ENCODE measurements around the gene OXA1L. TPM values are rescaled to one million over a fixed set of nuclear protein-coding genes. Genes with fewer than 3 reads are reported as not detected.
"Not testable (repeated sequence)": the region's sequence is repeated elsewhere in the genome, so short reads cannot be mapped to it uniquely, and the experiment has no call there.

OXA1L gene
- polyA plus RNA-seq, 1 donor from 2014 or later = 60.7 TPM

DNA sequence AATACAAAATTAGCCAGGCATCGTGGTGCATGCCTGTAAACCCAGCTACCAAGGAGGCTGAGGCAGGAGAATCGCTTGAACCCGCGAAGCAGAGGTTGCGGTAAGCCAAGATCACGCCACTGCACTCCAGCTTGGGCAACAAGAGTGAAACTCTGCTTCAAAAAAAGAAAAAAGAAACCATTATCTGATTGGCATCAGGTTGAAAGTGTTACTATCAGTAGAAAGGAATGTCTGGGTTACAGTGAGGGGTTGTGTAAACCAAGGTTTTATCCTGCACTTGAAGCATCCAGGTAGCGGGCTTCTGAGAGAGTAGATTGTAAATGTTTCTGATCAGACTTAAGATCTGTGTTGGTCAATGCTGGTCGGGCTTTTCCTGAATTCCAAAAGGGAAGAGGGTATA, 14.1 kb upstream of the OXA1L start:
- no peaks in the 10 kb centered on the region for H3K79me2 ChIP-seq (replicated peaks; ENCODE audit: insufficient read depth, low read length)
- no peak overlapping the region for H3K9ac ChIP-seq (ENCODE audit: low read length)
- H3K9me3 ChIP-seq (ENCODE audit: low read length) = no peaks in the 10 kb centered on the region
- H3K36me3 ChIP-seq (ENCODE audit: insufficient read depth, low read length) = no peaks in the 10 kb centered on the region
- H3K4me3 ChIP-seq (ENCODE audit: low read length) = no peak overlapping the region
- H3K27me3 ChIP-seq (ENCODE audit: insufficient read depth, low read depth, low read length) = no peaks in the 10 kb centered on the region
- no peaks in the 10 kb centered on the region for H3K9me2 ChIP-seq (ENCODE audit: insufficient read depth, low read length)
- H4K20me1 ChIP-seq (ENCODE audit: insufficient read depth) = no peaks in the 10 kb centered on the region
- H3F3A ChIP-seq (ENCODE audit: insufficient read depth, low read length, poor library complexity, severe bottlenecking) = no peaks in the 10 kb centered on the region
- TF ChIP-seq, protein P1, sequence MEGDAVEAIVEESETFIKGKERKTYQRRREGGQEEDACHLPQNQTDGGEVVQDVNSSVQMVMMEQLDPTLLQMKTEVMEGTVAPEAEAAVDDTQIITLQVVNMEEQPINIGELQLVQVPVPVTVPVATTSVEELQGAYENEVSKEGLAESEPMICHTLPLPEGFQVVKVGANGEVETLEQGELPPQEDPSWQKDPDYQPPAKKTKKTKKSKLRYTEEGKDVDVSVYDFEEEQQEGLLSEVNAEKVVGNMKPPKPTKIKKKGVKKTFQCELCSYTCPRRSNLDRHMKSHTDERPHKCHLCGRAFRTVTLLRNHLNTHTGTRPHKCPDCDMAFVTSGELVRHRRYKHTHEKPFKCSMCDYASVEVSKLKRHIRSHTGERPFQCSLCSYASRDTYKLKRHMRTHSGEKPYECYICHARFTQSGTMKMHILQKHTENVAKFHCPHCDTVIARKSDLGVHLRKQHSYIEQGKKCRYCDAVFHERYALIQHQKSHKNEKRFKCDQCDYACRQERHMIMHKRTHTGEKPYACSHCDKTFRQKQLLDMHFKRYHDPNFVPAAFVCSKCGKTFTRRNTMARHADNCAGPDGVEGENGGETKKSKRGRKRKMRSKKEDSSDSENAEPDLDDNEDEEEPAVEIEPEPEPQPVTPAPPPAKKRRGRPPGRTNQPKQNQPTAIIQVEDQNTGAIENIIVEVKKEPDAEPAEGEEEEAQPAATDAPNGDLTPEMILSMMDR (IDR thresholded peaks at IDR 0.05; ENCODE audit: poor library complexity, severe bottlenecking) = no peak
- TF ChIP-seq POLR2AphosphoS5 (IDR thresholded peaks at IDR 0.05) (no peak), TAF1 (IDR thresholded peaks at IDR 0.05; ENCODE audit: low read depth) (no peak), SMC3 (conservative IDR thresholded peaks at IDR 0.05; ENCODE audit: poor library complexity) (no peak), RAD21 (conservative IDR thresholded peaks at IDR 0.05) (no peak), MXI1 (conservative IDR thresholded peaks at IDR 0.05; ENCODE audit: poor library complexity, severe bottlenecking) (no peak), EP300 (conservative IDR thresholded peaks at IDR 0.05; ENCODE audit: poor library complexity, severe bottlenecking) (no peak), EZH2 (IDR thresholded peaks at IDR 0.05; ENCODE audit: borderline replicate concordance, insufficient read depth, low read length, poor library complexity, severe bottlenecking) (no peak)
- TF ChIP-seq, protein P2, sequence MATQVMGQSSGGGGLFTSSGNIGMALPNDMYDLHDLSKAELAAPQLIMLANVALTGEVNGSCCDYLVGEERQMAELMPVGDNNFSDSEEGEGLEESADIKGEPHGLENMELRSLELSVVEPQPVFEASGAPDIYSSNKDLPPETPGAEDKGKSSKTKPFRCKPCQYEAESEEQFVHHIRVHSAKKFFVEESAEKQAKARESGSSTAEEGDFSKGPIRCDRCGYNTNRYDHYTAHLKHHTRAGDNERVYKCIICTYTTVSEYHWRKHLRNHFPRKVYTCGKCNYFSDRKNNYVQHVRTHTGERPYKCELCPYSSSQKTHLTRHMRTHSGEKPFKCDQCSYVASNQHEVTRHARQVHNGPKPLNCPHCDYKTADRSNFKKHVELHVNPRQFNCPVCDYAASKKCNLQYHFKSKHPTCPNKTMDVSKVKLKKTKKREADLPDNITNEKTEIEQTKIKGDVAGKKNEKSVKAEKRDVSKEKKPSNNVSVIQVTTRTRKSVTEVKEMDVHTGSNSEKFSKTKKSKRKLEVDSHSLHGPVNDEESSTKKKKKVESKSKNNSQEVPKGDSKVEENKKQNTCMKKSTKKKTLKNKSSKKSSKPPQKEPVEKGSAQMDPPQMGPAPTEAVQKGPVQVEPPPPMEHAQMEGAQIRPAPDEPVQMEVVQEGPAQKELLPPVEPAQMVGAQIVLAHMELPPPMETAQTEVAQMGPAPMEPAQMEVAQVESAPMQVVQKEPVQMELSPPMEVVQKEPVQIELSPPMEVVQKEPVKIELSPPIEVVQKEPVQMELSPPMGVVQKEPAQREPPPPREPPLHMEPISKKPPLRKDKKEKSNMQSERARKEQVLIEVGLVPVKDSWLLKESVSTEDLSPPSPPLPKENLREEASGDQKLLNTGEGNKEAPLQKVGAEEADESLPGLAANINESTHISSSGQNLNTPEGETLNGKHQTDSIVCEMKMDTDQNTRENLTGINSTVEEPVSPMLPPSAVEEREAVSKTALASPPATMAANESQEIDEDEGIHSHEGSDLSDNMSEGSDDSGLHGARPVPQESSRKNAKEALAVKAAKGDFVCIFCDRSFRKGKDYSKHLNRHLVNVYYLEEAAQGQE (IDR thresholded peaks at IDR 0.05; ENCODE audit: borderline replicate concordance) = no peak
- H2AFZ ChIP-seq (ENCODE audit: low read depth, low read length) = no peak overlapping the region
- no peak overlapping the region for H3K4me2 ChIP-seq (ENCODE audit: low read length)
- no peak overlapping the region for H3K27ac ChIP-seq (ENCODE audit: low read length)

DNA sequence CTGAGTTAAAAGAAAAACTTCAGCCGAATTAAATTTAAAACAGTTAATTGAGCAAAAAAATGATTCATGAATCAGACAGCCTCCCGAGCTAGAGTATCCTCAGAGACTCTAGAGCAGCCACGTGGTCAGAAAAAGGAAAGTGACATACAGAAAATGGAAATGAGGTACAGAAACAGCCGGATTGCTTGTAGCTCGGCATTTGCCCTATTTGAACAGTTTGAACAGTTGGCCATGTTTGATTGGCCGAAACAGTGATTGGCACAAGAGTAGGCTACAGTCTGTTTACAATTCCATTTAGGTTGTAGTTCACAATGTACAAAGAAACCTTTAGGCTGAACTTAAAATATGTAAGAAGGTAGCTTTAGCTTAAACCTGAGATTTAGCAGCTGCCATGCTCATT, 12.9 kb upstream of the OXA1L start:
- H3K9ac ChIP-seq (ENCODE audit: low read length) = no peak overlapping the region
- no peaks in the 10 kb centered on the region for H3F3A ChIP-seq (ENCODE audit: insufficient read depth, low read length, poor library complexity, severe bottlenecking)
- H3K27ac ChIP-seq (ENCODE audit: low read length) = no peak overlapping the region
- no peaks in the 10 kb centered on the region for H3K36me3 ChIP-seq (ENCODE audit: insufficient read depth, low read length)
- H3K4me2 ChIP-seq (ENCODE audit: low read length) = no peak overlapping the region
- TF ChIP-seq EP300 (conservative IDR thresholded peaks at IDR 0.05; ENCODE audit: poor library complexity, severe bottlenecking) (no peak), EZH2 (IDR thresholded peaks at IDR 0.05; ENCODE audit: borderline replicate concordance, insufficient read depth, low read length, poor library complexity, severe bottlenecking) (no peak), MXI1 (conservative IDR thresholded peaks at IDR 0.05; ENCODE audit: poor library complexity, severe bottlenecking) (no peak), SMC3 (conservative IDR thresholded peaks at IDR 0.05; ENCODE audit: poor library complexity) (no peak), RAD21 (conservative IDR thresholded peaks at IDR 0.05) (no peak)
- TF ChIP-seq, protein P2 (IDR thresholded peaks at IDR 0.05; ENCODE audit: borderline replicate concordance) = no peak
- TF ChIP-seq, protein P1 (IDR thresholded peaks at IDR 0.05; ENCODE audit: poor library complexity, severe bottlenecking) = no peak
- H2AFZ ChIP-seq (ENCODE audit: low read depth, low read length) = no peak overlapping the region
- no peaks in the 10 kb centered on the region for H3K79me2 ChIP-seq (replicated peaks; ENCODE audit: insufficient read depth, low read length)
- no peaks in the 10 kb centered on the region for H3K9me2 ChIP-seq (ENCODE audit: insufficient read depth, low read length)
- no peak overlapping the region for H3K4me3 ChIP-seq (ENCODE audit: low read length)
- H4K20me1 ChIP-seq (ENCODE audit: insufficient read depth) = no peaks in the 10 kb centered on the region
- no peaks in the 10 kb centered on the region for H3K9me3 ChIP-seq (ENCODE audit: low read length)
- H3K27me3 ChIP-seq (ENCODE audit: insufficient read depth, low read depth, low read length) = no peaks in the 10 kb centered on the region

DNA sequence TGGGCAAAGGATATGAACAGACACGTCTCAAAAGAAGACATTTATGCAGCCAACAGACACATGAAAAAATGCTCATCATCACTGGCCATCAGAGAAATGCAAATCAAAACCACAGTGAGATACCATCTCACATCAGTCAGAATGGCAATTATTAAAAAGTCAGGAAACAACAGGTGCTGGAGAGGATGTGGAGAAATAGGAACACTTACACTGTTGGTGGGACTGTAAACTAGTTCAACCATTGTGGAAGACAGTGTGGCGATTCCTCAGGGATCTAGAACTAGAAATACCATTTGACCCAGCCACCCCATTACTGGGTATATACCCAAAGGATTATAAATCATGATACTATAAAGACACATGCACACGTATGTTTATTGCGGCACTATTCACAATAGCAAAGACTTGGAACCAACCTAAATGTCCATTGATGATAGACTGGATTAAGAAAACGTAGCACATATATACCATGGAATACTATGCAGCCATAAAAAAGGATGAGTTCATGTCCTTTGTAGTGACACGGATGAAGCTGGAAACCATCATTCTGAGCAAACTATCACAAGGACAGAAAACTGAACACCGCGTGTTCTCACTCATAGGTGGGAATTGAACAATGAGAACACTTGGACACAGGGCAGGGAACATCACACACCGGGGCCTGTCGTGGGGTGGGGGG, 8.4 kb upstream of the OXA1L start:
- not testable (repeated sequence) for H3K9ac ChIP-seq (ENCODE audit: low read length); H3K27ac ChIP-seq (ENCODE audit: low read length)

More for the DNA sequence above, 8.4 kb upstream of the OXA1L start:
- H3F3A ChIP-seq (ENCODE audit: insufficient read depth, low read length, poor library complexity, severe bottlenecking); H3K4me3 ChIP-seq (ENCODE audit: low read length); H3K9me3 ChIP-seq (ENCODE audit: low read length); H4K20me1 ChIP-seq (ENCODE audit: insufficient read depth); H3K27me3 ChIP-seq (ENCODE audit: insufficient read depth, low read depth, low read length); H3K4me2 ChIP-seq (ENCODE audit: low read length); H3K36me3 ChIP-seq (ENCODE audit: insufficient read depth, low read length); H3K9me2 ChIP-seq (ENCODE audit: insufficient read depth, low read length); H3K79me2 ChIP-seq (replicated peaks; ENCODE audit: insufficient read depth, low read length); H2AFZ ChIP-seq (ENCODE audit: low read depth, low read length): not testable (repeated sequence)
